ENCODE results near the gene SEBOX.

- no peak for TF ChIP-seq CTCF (IDR thresholded peaks at IDR 0.05)
- no peak for TF ChIP-seq ZFX (IDR thresholded peaks at IDR 0.05; ENCODE audit: borderline replicate concordance)
These were observed 17.6 kb downstream of the SEBOX start for GRCh38 chr17:28347261-28347891.
